ENCODE measurements around the gene ALKBH6.

The ALKBH6 gene

GRCh38 chr19:35978271-35978670, 35.7 kb downstream of the ALKBH6 start:
- no peaks in the 10 kb centered on the region for H3K79me2 ChIP-seq (ENCODE audit: insufficient read depth, low read length)
- no peak overlapping the region for H3K4me3 ChIP-seq (ENCODE audit: low read depth, low read length, poor library complexity, severe bottlenecking)
- TF ChIP-seq CTCF (IDR thresholded peaks at IDR 0.05; ENCODE audit: low read length), result no peak
- TF ChIP-seq EZH2 (IDR thresholded peaks at IDR 0.05; ENCODE audit: borderline replicate concordance, low read length), result no peak
- H3K9me3 ChIP-seq (ENCODE audit: low read length), result no peaks in the 10 kb centered on the region
- no peaks in the 10 kb centered on the region for H3K4me1 ChIP-seq (ENCODE audit: insufficient read depth, low read length, severe bottlenecking)
- no peak overlapping the region for H3K4me2 ChIP-seq (ENCODE audit: low read length)
- H4K20me1 ChIP-seq (ENCODE audit: insufficient read depth, low read length), result no peaks in the 10 kb centered on the region
- H3F3A ChIP-seq (ENCODE audit: insufficient read depth, low read length), result no peaks in the 10 kb centered on the region
- H2AFZ ChIP-seq (ENCODE audit: low read length), result no peak overlapping the region
- H3K9me2 ChIP-seq (ENCODE audit: low read depth, low read length), result no peaks in the 10 kb centered on the region
- no peak overlapping the region for H3K27ac ChIP-seq (ENCODE audit: low read depth, low read length, poor library complexity, severe bottlenecking)
- H3K27me3 ChIP-seq (ENCODE audit: insufficient read depth, low read length), result no peaks in the 10 kb centered on the region; the same call in 1 of the 2 replicates
- no peak overlapping the region for H3K9ac ChIP-seq (ENCODE audit: low read length)
- H3K36me3 ChIP-seq (ENCODE audit: insufficient read depth, low read length), result no peaks in the 10 kb centered on the region

GRCh38 chr19:35977446-35978222, 36.4 kb downstream of the ALKBH6 start:
- no peaks in the 10 kb centered on the region for H3F3A ChIP-seq (ENCODE audit: insufficient read depth, low read length)
- H3K9me3 ChIP-seq (ENCODE audit: low read length), result no peaks in the 10 kb centered on the region
- no peaks in the 10 kb centered on the region for H3K4me1 ChIP-seq (ENCODE audit: insufficient read depth, low read length, severe bottlenecking)
- no peaks in the 10 kb centered on the region; the same call in 1 of the 2 replicates for H3K27me3 ChIP-seq (ENCODE audit: insufficient read depth, low read length)
- no peak overlapping the region for H3K9ac ChIP-seq (ENCODE audit: low read length)
- no peak overlapping the region for H3K4me3 ChIP-seq (ENCODE audit: low read depth, low read length, poor library complexity, severe bottlenecking)
- H3K79me2 ChIP-seq (ENCODE audit: insufficient read depth, low read length), result no peaks in the 10 kb centered on the region
- TF ChIP-seq CTCF (IDR thresholded peaks at IDR 0.05; ENCODE audit: low read length), result peak; percentile 81
- no peak for TF ChIP-seq EZH2 (IDR thresholded peaks at IDR 0.05; ENCODE audit: borderline replicate concordance, low read length)
- no peak overlapping the region for H3K4me2 ChIP-seq (ENCODE audit: low read length)
- no peaks in the 10 kb centered on the region for H3K36me3 ChIP-seq (ENCODE audit: insufficient read depth, low read length)
- H3K9me2 ChIP-seq (ENCODE audit: low read depth, low read length), result no peaks in the 10 kb centered on the region
- no peaks in the 10 kb centered on the region for H4K20me1 ChIP-seq (ENCODE audit: insufficient read depth, low read length)
- H2AFZ ChIP-seq (ENCODE audit: low read length), result no peak overlapping the region
- no peak overlapping the region for H3K27ac ChIP-seq (ENCODE audit: low read depth, low read length, poor library complexity, severe bottlenecking)

GRCh38 chr19:35975608-35976214, 38.3 kb downstream of the ALKBH6 start:
- Histone ChIP-seq H3K9ac (ENCODE audit: low read length) (no peak overlapping the region), H3K36me3 (ENCODE audit: insufficient read depth, low read length) (no peaks in the 10 kb centered on the region), H3K4me1 (ENCODE audit: insufficient read depth, low read length, severe bottlenecking) (no peaks in the 10 kb centered on the region), H3K9me3 (ENCODE audit: low read length) (no peaks in the 10 kb centered on the region), H3K4me3 (ENCODE audit: low read depth, low read length, poor library complexity, severe bottlenecking) (no peak overlapping the region), H2AFZ (ENCODE audit: low read length) (no peak overlapping the region), H3K27me3 (ENCODE audit: insufficient read depth, low read length) (no peaks in the 10 kb centered on the region; the same call in 1 of the 2 replicates), H3F3A (ENCODE audit: insufficient read depth, low read length) (no peaks in the 10 kb centered on the region), H3K4me2 (ENCODE audit: low read length) (no peak overlapping the region), H3K79me2 (ENCODE audit: insufficient read depth, low read length) (no peaks in the 10 kb centered on the region), H3K9me2 (ENCODE audit: low read depth, low read length) (no peaks in the 10 kb centered on the region), H4K20me1 (ENCODE audit: insufficient read depth, low read length) (no peaks in the 10 kb centered on the region), H3K27ac (ENCODE audit: low read depth, low read length, poor library complexity, severe bottlenecking) (no peak overlapping the region)
- TF ChIP-seq EZH2 (IDR thresholded peaks at IDR 0.05; ENCODE audit: borderline replicate concordance, low read length), result no peak
- no peak for TF ChIP-seq CTCF (IDR thresholded peaks at IDR 0.05; ENCODE audit: low read length)

All from OCI-LY1 (cell line).